Keratinocyte (primary cell): ENCODE data around the gene ABCG1. TPM values are rescaled to one million over a fixed set of nuclear protein-coding genes. Genes with fewer than 3 reads are reported as not detected.

Experiments used
- DNase-seq: peaks from one replicate; pipeline ENCODE4 v3.0.0-alpha.2; 2011; ENCODE audit warnings: low read depth, missing footprints, low spot score
- FAIRE-seq: peaks from 2 replicates; lab custom pipeline; 2011; peaks lifted over from hg19 to GRCh38; lab: Jason Lieb, UNC
- H2AFZ ChIP-seq: 2 replicates; pipeline ENCODE4 v1.6.0; 2012; ENCODE audit warnings: low read length, control low read depth, inconsistent platforms; ENCODE audit not compliant: control insufficient read depth
- H3K27ac ChIP-seq: 2 replicates; pipeline ENCODE4 v1.5.1; 2011; ENCODE audit warnings: low read length; ENCODE audit not compliant: control insufficient read depth, insufficient read depth
- H3K27me3 ChIP-seq: 3 replicates; pipeline ENCODE4 v1.6.0; 2011; ENCODE audit warnings: low read length; ENCODE audit not compliant: control insufficient read depth, insufficient read depth; ENCODE audit errors: extremely low read depth
- H3K36me3 ChIP-seq, 2 experiments: 2 replicates in 1 of 2; 3 replicates in 1 of 2; pipeline ENCODE4 v1.5.1; 2011; ENCODE audit warnings: low read length in 2 of 2, mild to moderate bottlenecking in 1 of 2; ENCODE audit not compliant: control insufficient read depth in 2 of 2, insufficient read depth in 2 of 2; ENCODE audit errors: extremely low read depth in 1 of 2
- H3K4me1 ChIP-seq: 3 replicates; pipeline ENCODE4 v1.5.1; 2011; ENCODE audit warnings: low read length; ENCODE audit not compliant: control insufficient read depth, insufficient read depth; ENCODE audit errors: extremely low read depth
- H3K4me2 ChIP-seq: 3 replicates; pipeline ENCODE4 v1.6.0; 2011; ENCODE audit warnings: low read depth, low read length; ENCODE audit not compliant: control insufficient read depth, insufficient read depth; ENCODE audit errors: extremely low read depth
- H3K4me3 ChIP-seq, 3 experiments: fragments of 200-600 bp in 1 of 3; sonication (generic) in 1 of 3; 2 replicates in 2 of 3; 3 replicates in 1 of 3; pipeline ENCODE4 v1.5.1; 2011 to 2016; ENCODE audit warnings: low read length in 3 of 3, mild to moderate bottlenecking in 3 of 3, control low read depth in 2 of 3, inconsistent platforms in 1 of 3, low read depth in 1 of 3, mixed read lengths in 1 of 3, mixed run types in 1 of 3, moderate library complexity in 1 of 3; ENCODE audit not compliant: control insufficient read depth in 2 of 3, insufficient read depth in 2 of 3; ENCODE audit errors: extremely low read depth in 1 of 3
- H3K79me2 ChIP-seq: 2 replicates; pipeline ENCODE4 v1.6.0; 2012; ENCODE audit warnings: low read length; ENCODE audit not compliant: control insufficient read depth, insufficient read depth
- H3K9ac ChIP-seq: 3 replicates; pipeline ENCODE4 v1.6.0; 2011; ENCODE audit warnings: low read length; ENCODE audit not compliant: control insufficient read depth, insufficient read depth; ENCODE audit errors: extremely low read depth
- H3K9me1 ChIP-seq: 3 replicates; pipeline ENCODE4 v1.6.0; 2011; ENCODE audit warnings: low read length; ENCODE audit not compliant: control insufficient read depth, insufficient read depth; ENCODE audit errors: extremely low read depth
- H3K9me3 ChIP-seq: 2 replicates; pipeline ENCODE4 v1.5.1; 2012; ENCODE audit warnings: low read depth, low read length; ENCODE audit not compliant: control insufficient read depth
- H4K20me1 ChIP-seq: 3 replicates; pipeline ENCODE4 v1.6.0; 2011; ENCODE audit warnings: low read length; ENCODE audit not compliant: control insufficient read depth, insufficient read depth; ENCODE audit errors: extremely low read depth
- CTCF ChIP-seq, 3 experiments: IDR thresholded peaks in 1 of 3; conservative IDR thresholded peaks in 1 of 3; optimal IDR thresholded peaks in 1 of 3; 2 replicates in 2 of 3; 3 replicates in 1 of 3; pipeline versions ENCODE3 to v1.5.1; 2011; ENCODE audit warnings: low read length in 3 of 3, mild to moderate bottlenecking in 3 of 3, moderate library complexity in 2 of 3, control low read depth in 1 of 3, inconsistent platforms in 1 of 3; ENCODE audit not compliant: insufficient read depth in 2 of 3; ENCODE audit errors: extremely low read depth in 1 of 3
- EZH2 ChIP-seq: IDR thresholded peaks from one replicate; pipeline ENCODE4 v1.6.1; 2012; ENCODE audit warnings: inconsistent platforms, mild to moderate bottlenecking, low read length, moderate library complexity
- dilution Hi-C: fragments of 300-500 bp; cut with MboI; formaldehyde crosslinking; loops from one replicate; pipeline ENCODE4 v1.7.0; 2020; ENCODE audit warnings: low sequenced_read_pairs; ENCODE audit not compliant: extremely low pct_ligation_motif_present
- polyA plus RNA-seq, 5 experiments: library from polyadenylated mRNA; depleted of rRNA in 3 of 5; stranded (reverse) in 3 of 5; stranded (forward) in 1 of 5; unstranded in 1 of 5; fragments of >200 nt; gene quantifications; 1 replicate in 1 of 5; 2 replicates in 3 of 5; 3 replicates in 1 of 5; pipeline versions ENCODE4 v1.2.1 to v1.2.3, GENCODE V29; 2011 to 2012; ENCODE audit warnings: missing spikeins in 2 of 5, low read depth in 1 of 5, low replicate concordance in 1 of 5

The ABCG1 gene
- polyA plus RNA-seq, 1 donor (not counting 4 experiments of a cell fraction or from before 2014, with no cell fraction given): 3.3 TPM

GRCh38 chr21:42234464-42235241 lies 15.7 kb downstream of the ABCG1 start:
- Histone ChIP-seq H4K20me1 (no peaks in the 10 kb centered on the region), H3K9me1 (no peaks in the 10 kb centered on the region), H3K36me3 (no peaks in the 10 kb centered on the region), H3K4me3 (peak overlapping the region; percentile 40 to 61 (median 53)), H3K4me1 (peaks cover 35% of the 10 kb centered on the region), H3K27me3 (peaks cover 4% of the 10 kb centered on the region), H2AFZ (peak overlapping the region; percentile 88), H3K9ac (peak overlapping the region; percentile 65), H3K4me2 (peak overlapping the region; percentile 89), H3K27ac (peak overlapping the region; percentile 33), H3K9me3 (no peaks in the 10 kb centered on the region), H3K79me2 (no peaks in the 10 kb centered on the region)
- TF ChIP-seq EZH2 (no peak), CTCF (optimal IDR thresholded peaks at IDR 0.05 in 1 of 3, IDR thresholded peaks at IDR 0.05 in 1 of 3, conservative IDR thresholded peaks at IDR 0.05 in 1 of 3; ENCODE audit: extremely low read depth in 1 of 3, insufficient read depth in 2 of 3, low read length in 3 of 3) (no peak)
- DNase-seq (no peak), FAIRE-seq (no peak)
- dilution Hi-C loops: no loop called here

GRCh38 chr21:42235593-42235992 lies 16.7 kb downstream of the ABCG1 start:
- no peak for FAIRE-seq
- Histone ChIP-seq H3K9ac (no peak overlapping the region), H3K27me3 (peaks cover 4% of the 10 kb centered on the region), H3K9me1 (no peaks in the 10 kb centered on the region), H2AFZ (no peak overlapping the region), H3K4me2 (peak overlapping the region; percentile 89), H3K27ac (no peak overlapping the region), H4K20me1 (no peaks in the 10 kb centered on the region), H3K79me2 (no peaks in the 10 kb centered on the region), H3K4me3 (no peak overlapping the region), H3K4me1 (peaks cover 35% of the 10 kb centered on the region), H3K36me3 (no peaks in the 10 kb centered on the region), H3K9me3 (no peaks in the 10 kb centered on the region)
- DNase-seq: no peak
- dilution Hi-C loops: no loop called here
- TF ChIP-seq EZH2 (no peak), CTCF (optimal IDR thresholded peaks at IDR 0.05 in 1 of 3, IDR thresholded peaks at IDR 0.05 in 1 of 3, conservative IDR thresholded peaks at IDR 0.05 in 1 of 3; ENCODE audit: extremely low read depth in 1 of 3, insufficient read depth in 2 of 3, low read length in 3 of 3) (no peak)
